ENCODE results near the gene PEDS1.
"Not testable (repeated sequence)": the region's sequence is repeated elsewhere in the genome, so short reads cannot be mapped to it uniquely, and the experiment has no call there.

The PEDS1 gene

GRCh38 chr20:50115041-50115512, 38.4 kb downstream of the PEDS1 start:
- no peak for DNase-seq (ENCODE audit: low read depth in 1 of 2, low spot score in 1 of 2)

GRCh38 chr20:50113420-50114224, 39.9 kb downstream of the PEDS1 start:
- DNase-seq (ENCODE audit: low read depth in 1 of 2, low spot score in 1 of 2), result no peak

GRCh38 chr20:50112512-50113419, 40.8 kb downstream of the PEDS1 start, which contains the start of gene UBE2V1:
TSS of gene UBE2V1 (minus strand) at chr20:50113150. CDS start at chr20:50113128, 22 bp downstream.
- peak; percentile 79 to 85 for DNase-seq (ENCODE audit: low read depth in 1 of 2, low spot score in 1 of 2)

GRCh38 chr20:50111829-50112495, 41.6 kb downstream of the PEDS1 start:
- no peak for DNase-seq (ENCODE audit: low read depth in 1 of 2, low spot score in 1 of 2)

- peak in 1 of 2 donors; percentile 49 for DNase-seq (ENCODE audit: low read depth in 1 of 2, low spot score in 1 of 2)
These were observed 42.2 kb downstream of the PEDS1 start for GRCh38 chr20:50111120-50111828.

- no peak for DNase-seq (ENCODE audit: low read depth in 1 of 2, low spot score in 1 of 2)
These were observed 43.1 kb downstream of the PEDS1 start for GRCh38 chr20:50110141-50111047.

- DNase-seq (ENCODE audit: low read depth in 1 of 2, low spot score in 1 of 2), result no peak
These were observed 44.8 kb downstream of the PEDS1 start for GRCh38 chr20:50108556-50109235.

- no peak for DNase-seq (ENCODE audit: low read depth in 1 of 2, low spot score in 1 of 2)
These were observed 45.7 kb downstream of the PEDS1 start for GRCh38 chr20:50107796-50108331.

GRCh38 chr20:50107086-50107660, 46.4 kb downstream of the PEDS1 start:
- no peak for DNase-seq (ENCODE audit: low read depth in 1 of 2, low spot score in 1 of 2)

- not testable (repeated sequence) for DNase-seq (ENCODE audit: low read depth in 1 of 2, low spot score in 1 of 2)
These were observed 46.9 kb downstream of the PEDS1 start for GRCh38 chr20:50106669-50107068.
